Left ventricle myocardium inferior (tissue), 1 donor: Measurements from ENCODE around the gene CLPTM1. TPM values are rescaled to one million over a fixed set of nuclear protein-coding genes. Genes with fewer than 3 reads are reported as not detected.

Experiments used
- DNase-seq: peaks from one replicate; pipeline ENCODE4 v3.0.0-alpha.2; 2020
- H3K27ac ChIP-seq: fragments of 200-600 bp; replicated peaks from 2 replicates; pipeline ENCODE4 v1.8.0; 2021
- H3K27me3 ChIP-seq: fragments of 200-600 bp; 2 replicates; pipeline ENCODE4 v1.8.0; 2021; ENCODE audit warnings: low read depth
- H3K36me3 ChIP-seq: fragments of 200-600 bp; 2 replicates; pipeline ENCODE4 v1.8.0; 2021
- H3K4me1 ChIP-seq: fragments of 200-600 bp; 2 replicates; pipeline ENCODE4 v1.8.0; 2021
- H3K4me3 ChIP-seq: fragments of 200-600 bp; 2 replicates; pipeline ENCODE4 v1.8.0; 2021; ENCODE audit warnings: mild to moderate bottlenecking, moderate library complexity
- H3K9me3 ChIP-seq: fragments of 200-600 bp; replicated peaks from 2 replicates; pipeline ENCODE4 v1.8.0; 2021
- CTCF ChIP-seq: fragments of 200-600 bp; IDR thresholded peaks from 2 replicates; pipeline ENCODE4 v1.8.0; 2021; ENCODE audit warnings: antibody characterized with exemption, mild to moderate bottlenecking, borderline replicate concordance
- intact Hi-C: fragments of 100-400 bp; cut with micrococcal nuclease; formaldehyde crosslinking; loops from one replicate; pipeline ENCODE4 v1.11.0; 2022
- total RNA-seq: library from RNA; stranded (reverse); fragmentation: NEBNext Ultra II Directional; extraction: Animal tissue kit (Norgen Biotek cat#: 25700); gene quantifications from one replicate; pipeline ENCODE4 v1.2.1, GENCODE V29; 2021
- donor health status: DM: no; HTN: yes; CAD: no; lungs with severe emphysema.

Gene CLPTM1
- total RNA-seq, 1 donor from 2014 or later, result 89.3 TPM

DNA sequence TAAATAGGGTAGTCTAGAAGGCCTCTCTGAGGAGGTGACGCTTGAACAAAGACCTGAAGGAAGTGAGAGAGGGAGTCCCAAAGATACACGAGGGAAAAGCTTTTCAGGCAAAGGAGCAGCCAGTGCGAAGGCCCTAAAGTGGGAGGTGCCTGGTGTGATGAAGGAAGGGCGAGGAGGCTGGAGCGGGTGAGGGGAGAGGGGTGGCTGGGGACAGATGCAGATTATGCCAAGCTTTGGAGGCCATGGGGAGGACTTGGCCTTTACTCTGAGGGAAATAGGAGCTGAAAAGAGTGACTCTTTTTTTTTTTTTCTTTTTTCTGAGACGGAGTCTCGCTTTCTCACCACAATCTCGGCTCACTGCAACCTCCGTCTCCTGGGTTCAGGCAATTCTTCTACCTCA is 2.9 kb downstream of the CLPTM1 start:
- peaks cover 18% of the 10 kb centered on the region for H3K36me3 ChIP-seq
- H3K27me3 ChIP-seq, result no peaks in the 10 kb centered on the region
- H3K4me3 ChIP-seq, result no peak overlapping the region
- no peak for TF ChIP-seq CTCF
- no peaks in the 10 kb centered on the region for H3K9me3 ChIP-seq
- peaks cover 81% of the 10 kb centered on the region for H3K4me1 ChIP-seq
- DNase-seq, result no peak
- no peak overlapping the region for H3K27ac ChIP-seq
- intact Hi-C loops, result no loop called here

- TF ChIP-seq CTCF, result no peak
- intact Hi-C loops, result no loop called here
- peaks cover 65% of the 10 kb centered on the region for H3K4me1 ChIP-seq
Observed at GRCh38 chr19:44959691-44960090, 4.5 kb downstream of the CLPTM1 start.

DNA sequence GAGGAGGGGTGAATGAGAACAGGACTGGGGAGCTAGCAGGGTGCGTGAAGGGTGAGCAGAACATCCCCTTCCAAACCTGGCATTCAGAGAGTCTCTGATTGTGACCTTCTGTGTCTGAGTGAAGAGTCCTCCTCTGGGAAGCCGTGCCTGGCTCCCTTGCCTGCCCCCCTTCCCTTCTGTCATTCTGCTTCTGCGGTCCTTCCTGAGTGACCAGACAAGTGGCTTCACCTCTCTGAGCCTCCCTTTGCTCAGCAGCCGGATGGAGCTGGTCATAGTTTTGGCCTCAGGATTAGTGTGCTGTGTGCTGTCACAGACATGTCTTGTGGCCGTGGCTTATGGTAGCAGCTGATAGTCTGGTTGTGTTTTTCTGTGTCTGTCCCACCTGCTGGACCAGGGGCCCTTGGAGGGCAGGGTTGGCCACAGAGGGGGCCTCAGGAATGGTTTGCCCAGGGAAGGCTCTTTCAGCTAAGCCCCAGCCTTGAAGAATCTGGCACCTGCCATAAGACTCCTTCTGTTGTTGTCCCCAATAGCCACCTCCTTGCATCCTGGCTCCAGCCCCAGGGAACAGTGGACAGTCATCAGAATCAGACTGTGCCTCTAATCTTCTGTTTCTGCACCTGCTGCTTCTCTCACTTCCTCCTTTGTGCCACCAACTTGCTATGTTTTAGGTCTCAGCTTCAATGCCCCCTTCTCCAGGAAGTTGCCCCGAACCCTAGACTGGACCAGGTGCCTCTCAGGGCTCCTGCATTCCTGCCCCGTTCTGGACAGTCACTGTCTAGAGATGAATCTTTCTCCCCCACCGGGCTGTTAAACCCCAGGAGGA is 5.9 kb downstream of the CLPTM1 start:
- H3K36me3 ChIP-seq, result peaks cover 46% of the 10 kb centered on the region
- no peak for TF ChIP-seq CTCF
- no peaks in the 10 kb centered on the region for H3K27me3 ChIP-seq
- no peak overlapping the region for H3K27ac ChIP-seq
- H3K9me3 ChIP-seq, result no peaks in the 10 kb centered on the region
- peaks cover 53% of the 10 kb centered on the region for H3K4me1 ChIP-seq
- intact Hi-C loops, result no loop called here
- DNase-seq, result no peak
- H3K4me3 ChIP-seq, result no peak overlapping the region

More at GRCh38 chr19:44959691-44960090, 4.5 kb downstream of the CLPTM1 start:
- no peaks in the 10 kb centered on the region for H3K27me3 ChIP-seq
- no peak overlapping the region for H3K27ac ChIP-seq
- no peak for DNase-seq
- no peaks in the 10 kb centered on the region for H3K9me3 ChIP-seq
- peaks cover 33% of the 10 kb centered on the region for H3K36me3 ChIP-seq
- H3K4me3 ChIP-seq, result no peak overlapping the region

- H3K4me1 ChIP-seq, result peaks cover 46% of the 10 kb centered on the region
- TF ChIP-seq CTCF, result no peak
- no peak overlapping the region for H3K27ac ChIP-seq
- intact Hi-C loops, result no loop called here
- H3K27me3 ChIP-seq, result no peaks in the 10 kb centered on the region
- no peak for DNase-seq
- no peak overlapping the region for H3K4me3 ChIP-seq
- peaks cover 53% of the 10 kb centered on the region for H3K36me3 ChIP-seq
- no peaks in the 10 kb centered on the region for H3K9me3 ChIP-seq
Observed at GRCh38 chr19:44961821-44962220, 6.6 kb downstream of the CLPTM1 start.

GRCh38 chr19:44968118-44968517 is 12.9 kb downstream of the CLPTM1 start:
- Histone ChIP-seq H3K4me1 (no peaks in the 10 kb centered on the region), H3K9me3 (no peaks in the 10 kb centered on the region), H3K27me3 (no peaks in the 10 kb centered on the region), H3K27ac (no peak overlapping the region), H3K36me3 (peaks cover 66% of the 10 kb centered on the region), H3K4me3 (no peak overlapping the region)
- no peak for TF ChIP-seq CTCF
- no peak for DNase-seq
- intact Hi-C loops, result no loop called here
